Hippocampal formation (tissue), 2 donors: ENCODE measurements around the gene MANF.
A peak's percentile ranks its signal among the peaks of the same experiment; 100 is the strongest.
"Not testable (repeated sequence)": the region's sequence is repeated elsewhere in the genome, so short reads cannot be mapped to it uniquely, and the experiment has no call there.

Source experiments
- DNase-seq, 2 donors: peaks; one replicate each; lab custom pipeline; 2025; lab: John Stamatoyannopoulos, UW

The MANF gene

GRCh38 chr3:51384726-51385473, at the start of gene MANF:
Gene MANF, plus strand, starts transcription at chr3:51385291. Its CDS starts 52 bp downstream, at chr3:51385343.
- DNase-seq = peak; percentile 96 to 97

- DNase-seq = no peak
These were observed 48.8 kb upstream of the MANF start for GRCh38 chr3:51336261-51336660.

GRCh38 chr3:51337666-51338065, 47.4 kb upstream of the MANF start:
- no peak for DNase-seq

- no peak for DNase-seq
These were observed 46.5 kb upstream of the MANF start for GRCh38 chr3:51338632-51339031.

- DNase-seq = peak in 1 of 2 donors; percentile 67
These were observed 44.9 kb upstream of the MANF start for GRCh38 chr3:51340013-51340829.

GRCh38 chr3:51340989-51341636, 44.0 kb upstream of the MANF start:
- DNase-seq = no peak

GRCh38 chr3:51343918-51344687, 41.0 kb upstream of the MANF start:
- DNase-seq = no peak

GRCh38 chr3:51350751-51351150, 34.3 kb upstream of the MANF start:
- peak in 1 of 2 donors; percentile 35 for DNase-seq

- DNase-seq = no peak
These were observed 32.0 kb upstream of the MANF start for GRCh38 chr3:51353131-51353530.

GRCh38 chr3:51353691-51354090, 31.4 kb upstream of the MANF start:
- DNase-seq = no peak

- no peak for DNase-seq
These were observed 30.9 kb upstream of the MANF start for GRCh38 chr3:51354172-51354571.

- DNase-seq = no peak
These were observed 30.1 kb upstream of the MANF start for GRCh38 chr3:51354731-51355615.

- DNase-seq = no peak
These were observed 29.1 kb upstream of the MANF start for GRCh38 chr3:51355891-51356578.

- no peak for DNase-seq
These were observed 27.2 kb upstream of the MANF start for GRCh38 chr3:51357856-51358255.

GRCh38 chr3:51358981-51359380, 26.1 kb upstream of the MANF start:
- DNase-seq = no peak

- no peak for DNase-seq
These were observed 24.3 kb upstream of the MANF start for GRCh38 chr3:51360806-51361205.

GRCh38 chr3:51361746-51362145, 23.3 kb upstream of the MANF start:
- no peak for DNase-seq

GRCh38 chr3:51362476-51362875, 22.6 kb upstream of the MANF start:
- DNase-seq = no peak

- DNase-seq = not testable (repeated sequence)
These were observed 16.8 kb upstream of the MANF start for GRCh38 chr3:51368276-51368675.

GRCh38 chr3:51371943-51372557, 13.0 kb upstream of the MANF start:
- DNase-seq = peak; percentile 11 to 26
